K562 (cell line): ENCODE measurements around the gene PRDM16. TPM values are rescaled to one million over a fixed set of nuclear protein-coding genes. Genes with fewer than 3 reads are reported as not detected.

Experiments used
- ATAC-seq: fragments of 200-7000 bp; cut with Tn5 transposase; 3 replicates; pipeline ENCODE4 v1.9.1; 2020; ENCODE audit warnings: moderate library complexity
- BruUV-seq: library from RNA; stranded (reverse); fragments of 400-500 nt; replicated peaks from 2 replicates; lab custom pipeline; 2021; lab: Mats Ljungman, UMichigan
- CTCF ChIA-PET: fragments of 300-600 bp; formaldehyde crosslinking; extraction: SDS; loops from one replicate; lab custom pipeline; 2021; ENCODE audit warnings: low intra/inter-chr PET ratio; lab: Yijun Ruan, JAX
- POLR2A ChIA-PET: fragments of 300-600, 350-650 bp; sonication (Branson Sonifier 250); formaldehyde crosslinking; extraction: SDS; loops from one replicate; lab custom pipeline; 2021; ENCODE audit warnings: antibody characterized with exemption, inconsistent platforms; lab: Yijun Ruan, JAX
- DNase-seq, 4 experiments: peaks; one replicate each; pipeline versions ENCODE4 v3.0.0 to v3.0.0-alpha.2; 2011 to 2018; ENCODE audit warnings: low spot score in 3 of 4, mixed read lengths in 3 of 4; ENCODE audit errors: extremely low read depth in 1 of 4
- FAIRE-seq: peaks from 2 replicates; lab custom pipeline; 2011; peaks lifted over from hg19 to GRCh38; lab: Jason Lieb, UNC
- H2AFZ ChIP-seq: 2 replicates; pipeline ENCODE4 v1.6.0; 2011; ENCODE audit warnings: low read depth, low read length, control low read depth, inconsistent platforms
- H3K27ac ChIP-seq: fragments of 200-600 bp; 3 replicates; pipeline ENCODE4 v1.8.0; 2011; ENCODE audit warnings: low read depth, mild to moderate bottlenecking, control low read depth, inconsistent platforms, low read length, moderate library complexity, mixed read lengths; ENCODE audit errors: extremely low read depth
- H3K27me3 ChIP-seq, 2 experiments: fragments of 300-600 bp in 1 of 2; 2 replicates in 1 of 2; 3 replicates in 1 of 2; pipeline versions ENCODE4 v1.6.0 to v1.8.0; 2011; ENCODE audit warnings: inconsistent platforms in 2 of 2, low read length in 2 of 2, mild to moderate bottlenecking in 1 of 2, mixed read lengths in 1 of 2, moderate library complexity in 1 of 2; ENCODE audit not compliant: control insufficient read depth in 2 of 2, insufficient read depth in 2 of 2
- H3K36me3 ChIP-seq: fragments of 300-600 bp; 3 replicates; pipeline ENCODE4 v1.8.0; 2011; ENCODE audit warnings: mild to moderate bottlenecking, low read length, inconsistent platforms; ENCODE audit not compliant: control insufficient read depth, insufficient read depth
- H3K4me1 ChIP-seq, 2 experiments: fragments of 200-600 bp in 1 of 2; replicated peaks in 1 of 2; 2 replicates in 1 of 2; 3 replicates in 1 of 2; pipeline versions ENCODE4 v1.5.1 to v1.8.0; 2011; ENCODE audit warnings: inconsistent platforms in 2 of 2, low read length in 2 of 2, mild to moderate bottlenecking in 1 of 2, mixed read lengths in 1 of 2, moderate library complexity in 1 of 2; ENCODE audit not compliant: control insufficient read depth in 2 of 2, insufficient read depth in 2 of 2
- H3K4me2 ChIP-seq: 2 replicates; pipeline ENCODE4 v1.6.1; 2011; ENCODE audit warnings: low read length, control low read depth, inconsistent platforms, mixed read lengths; ENCODE audit not compliant: insufficient read depth
- H3K4me3 ChIP-seq: fragments of 200-600 bp; sonication (generic), shearing (Covaris generic); 2 replicates; pipeline ENCODE4 v1.5.1; 2016; ENCODE audit warnings: control low read depth, inconsistent platforms
- H3K79me2 ChIP-seq: fragments of 200-600 bp; 3 replicates; pipeline ENCODE4 v1.8.0; 2011; ENCODE audit warnings: low read length, inconsistent platforms; ENCODE audit not compliant: control insufficient read depth, insufficient read depth
- H3K9ac ChIP-seq, 2 experiments: 2 replicates each; pipeline versions ENCODE4 v1.6.0 to v1.6.1; 2011; ENCODE audit warnings: low read depth in 2 of 2, low read length in 2 of 2, control low read depth in 1 of 2, inconsistent platforms in 1 of 2, mild to moderate bottlenecking in 1 of 2, mixed read lengths in 1 of 2; ENCODE audit not compliant: insufficient read depth in 1 of 2
- H3K9me1 ChIP-seq: one replicate; pipeline ENCODE4 v1.6.0; 2011; ENCODE audit warnings: inconsistent platforms, mild to moderate bottlenecking, low read length, moderate library complexity; ENCODE audit not compliant: control insufficient read depth, insufficient read depth
- H3K9me3 ChIP-seq: replicated peaks from 2 replicates; pipeline ENCODE4 v1.5.1; 2011; ENCODE audit warnings: low read depth, low read length, inconsistent platforms; ENCODE audit not compliant: control insufficient read depth, insufficient read depth
- H4K20me1 ChIP-seq: replicated peaks from 2 replicates; pipeline ENCODE4 v1.6.1; 2011; ENCODE audit warnings: low read length, inconsistent platforms, mixed read lengths; ENCODE audit not compliant: control insufficient read depth, insufficient read depth
- CUX1 ChIP-seq: fragments of 200-800 bp; sonication (Bioruptor generic); IDR thresholded peaks from 2 replicates; pipeline ENCODE4 v1.6.1; 2016; ENCODE audit warnings: missing genetic modification characterization, missing compliant biosample characterization
- FOXM1 ChIP-seq, 2 experiments: fragments of 450-650 bp in 1 of 2; sonication (generic) in 1 of 2; formaldehyde crosslinking in 1 of 2; IDR thresholded peaks; 2 replicates each; pipeline versions ENCODE4 v1.6.1 to v1.9.0; 2017 to 2022; ENCODE audit warnings: low read depth in 2 of 2, mild to moderate bottlenecking in 2 of 2, missing genetic modification reagents in 1 of 2, moderate library complexity in 1 of 2
- FOXP4 ChIP-seq: sonication (generic); formaldehyde crosslinking; IDR thresholded peaks from 2 replicates; pipeline ENCODE4 v1.8.0; 2022; ENCODE audit warnings: mild to moderate bottlenecking, missing genetic modification reagents, borderline replicate concordance
- HDAC2 ChIP-seq: fragments of 450-650 bp; IDR thresholded peaks from 2 replicates; pipeline ENCODE4 v1.6.1; 2016; ENCODE audit warnings: mild to moderate bottlenecking
- JUN ChIP-seq, 2 experiments: sonication (generic) in 1 of 2; formaldehyde crosslinking in 1 of 2; IDR thresholded peaks; 2 replicates each; pipeline versions ENCODE4 v1.6.1 to v1.8.0; 2012 to 2022; ENCODE audit warnings: borderline replicate concordance in 2 of 2, mild to moderate bottlenecking in 2 of 2, improper control_type of control experiment in 1 of 2, low read depth in 1 of 2, low read length in 1 of 2, missing genetic modification reagents in 1 of 2
- JUND ChIP-seq, 2 experiments: IDR thresholded peaks; 2 replicates in 1 of 2; 3 replicates in 1 of 2; pipeline ENCODE4 v1.6.1; 2011; ENCODE audit warnings: borderline replicate concordance in 2 of 2, low read depth in 2 of 2, low read length in 2 of 2, improper control_type of control experiment in 1 of 2, missing biosample characterization in 1 of 2, missing genetic modification characterization in 1 of 2, missing genetic modification reagents in 1 of 2
- MEF2A ChIP-seq: IDR thresholded peaks from 2 replicates; pipeline ENCODE4 v1.6.1; 2011; ENCODE audit warnings: low read depth, mild to moderate bottlenecking, low read length, moderate library complexity; ENCODE audit not compliant: control insufficient read depth
- NCOA1 ChIP-seq: fragments of 450-650 bp; IDR thresholded peaks from 2 replicates; pipeline ENCODE4 v1.6.1; 2016; ENCODE audit warnings: low read depth
- ZNF408 ChIP-seq: fragments of 250-450 bp; sonication (Bioruptor Pico); IDR thresholded peaks from 2 replicates; pipeline ENCODE4 v1.4.0; 2020; ENCODE audit warnings: low read depth, mild to moderate bottlenecking, moderate library complexity
- ZNF431 ChIP-seq: sonication (generic); formaldehyde crosslinking; IDR thresholded peaks from 2 replicates; pipeline ENCODE4 v1.8.0; 2022; ENCODE audit warnings: mild to moderate bottlenecking, missing genetic modification reagents
- WGBS: fragments of 100-300 bp; shearing (Covaris generic); methylation state at CpG from one replicate; pipeline ENCODE4 v1.1.6; 2016; ENCODE audit warnings: low coverage, mixed read lengths; ENCODE audit not compliant: insufficient coverage; ENCODE audit errors: missing lambda C conversion rate; 5-methylcytosine and 5-hydroxymethylcytosine counted together
- in situ Hi-C: fragments of 300-500 bp; cut with MboI; formaldehyde crosslinking; loops from 4 replicates; pipeline ENCODE4 v1.15.0; 2018; ENCODE audit warnings: inconsistent platforms, mixed read lengths
- intact Hi-C: fragments of 100-400 bp; cut with micrococcal nuclease; formaldehyde crosslinking; loops from 2 replicates; pipeline ENCODE4 v1.14.2; 2022
- polyA plus RNA-seq, 8 experiments: library from polyadenylated mRNA; depleted of rRNA in 4 of 8; stranded (reverse) in 5 of 8; unstranded in 3 of 8; fragments of >200 nt; fragmentation: Nextera tagmentation in 2 of 8; fragmentation: Illumina TruSeq in 1 of 8; extraction: Ambion mirVana in 2 of 8; extraction: Trizol in 1 of 8; gene quantifications; 2 replicates each; pipeline versions ENCODE4 v1.2.1 to v1.2.3, GENCODE V29; 2011 to 2014; ENCODE audit warnings: inconsistent platforms in 1 of 8, missing spikeins in 1 of 8
- total RNA-seq, 7 experiments: library from RNA; depleted of rRNA in 6 of 7; stranded (reverse); fragments of >200 nt in 6 of 7; fragmentation: Illumina TruSeq in 2 of 7; extraction: Trizol in 2 of 7; gene quantifications; 2 replicates each; pipeline versions ENCODE4 v1.2.1 to v1.2.3, GENCODE V29; 2011 to 2021; ENCODE audit warnings: low replicate concordance in 1 of 7

The PRDM16 gene
- total and polyA plus RNA-seq, 9 of the 15 experiments (the other 6 are each of a cell fraction or from before 2014, with no cell fraction given): 0.10 to 0.27 TPM; not detected in 7

GRCh38 chr1:3479511-3480368, 410.7 kb downstream of the PRDM16 start (continued):
- TF ChIP-seq MEF2A (no peak), FOXP4 (CRISPR knock-in tag) (0 out of 2 replicates have a peak, but pooled peaks have one; percentile 35)

GRCh38 chr1:3480369-3480719, 411.3 kb downstream of the PRDM16 start:
- H3K79me2 ChIP-seq: no peaks in the 10 kb centered on the region
- CTCF ChIA-PET: interaction anchor here (5.5 kb wide), 1 partner anchor 27 kb away, joined by 91 read pairs; the partner anchor contains the start of gene ARHGEF16
- H3K36me3 ChIP-seq: no peaks in the 10 kb centered on the region
- no peak for FAIRE-seq
- no peaks in the 10 kb centered on the region for H3K9me1 ChIP-seq
- no peak overlapping the region for H3K4me2 ChIP-seq
- no peak for ATAC-seq
- H3K4me1 ChIP-seq: peaks cover 0 to 64% of the 10 kb centered on the region in 2 experiments; a peak in 2 of 5 replicates
- peaks cover 19% of the 10 kb centered on the region for H4K20me1 ChIP-seq
- H3K27ac ChIP-seq: no peak overlapping the region
- no peak overlapping the region for H3K4me3 ChIP-seq
- intact Hi-C loops (no loop called here), in situ Hi-C loops (loop anchor here (5.0 kb wide), 1 partner anchor 33 kb away; no protein-coding TSS in a partner anchor)
- BruUV-seq: no TSS peak
- no peak for DNase-seq
- H3K9ac ChIP-seq: no peak overlapping the region
- H3K27me3 ChIP-seq: peaks cover 7 to 26% of the 10 kb centered on the region in 2 experiments
- POLR2A ChIA-PET: interaction anchor here (0.7 to 1.3 kb wide), 2 partner anchors 8 to 95 kb away, joined by 3 to 4 read pairs; no protein-coding TSS in a partner anchor
- H3K9me3 ChIP-seq: no peaks in the 10 kb centered on the region
- 3% methylated on average over 21 of the region's 21 CpGs for WGBS
- no peak overlapping the region for H2AFZ ChIP-seq
- TF ChIP-seq FOXM1 (IDR thresholded peaks at IDR 0.05; ENCODE audit: low read depth) (no peak), FOXM1 (CRISPR knock-in tag; IDR thresholded peaks at IDR 0.05; ENCODE audit: low read depth) (no peak), CUX1 (CRISPR knock-in tag) (no peak), HDAC2 (no peak), NCOA1 (no peak), JUND (IDR thresholded peaks at IDR 0.05; ENCODE audit: borderline replicate concordance, low read depth, low read length) (no peak), JUND (tag; IDR thresholded peaks at IDR 0.05; ENCODE audit: borderline replicate concordance, low read depth, low read length) (no peak), ZNF408 (CRISPR knock-in tag) (no peak), ZNF431 (CRISPR knock-in tag) (no peak), JUN (IDR thresholded peaks at IDR 0.05; ENCODE audit: borderline replicate concordance, low read depth, low read length) (no peak), JUN (CRISPR knock-in tag; IDR thresholded peaks at IDR 0.05; ENCODE audit: borderline replicate concordance) (no peak)
